Measurements from ENCODE around the gene CHAD. TPM values are rescaled to one million over a fixed set of nuclear protein-coding genes. Genes with fewer than 3 reads are reported as not detected.

The CHAD gene
- total RNA-seq, 1 experiment from 2014 or later, result not detected

GRCh38 chr17:50444841-50445715 lies 23.6 kb downstream of the CHAD start:
- Mint-ChIP-seq H3K9me3 (ENCODE audit: unreplicated experiment) (no peaks in the 10 kb centered on the region), H3K4me3 (ENCODE audit: unreplicated experiment) (no peak overlapping the region), H3K27ac (ENCODE audit: low read depth, unreplicated experiment) (no peak overlapping the region), H3K27me3 (ENCODE audit: insufficient read depth, unreplicated experiment) (no peaks in the 10 kb centered on the region), H3K4me1 (ENCODE audit: insufficient read depth, unreplicated experiment) (peaks cover 18% of the 10 kb centered on the region), H3K36me3 (ENCODE audit: insufficient read depth, unreplicated experiment) (peaks cover 5% of the 10 kb centered on the region)
- intact Hi-C loops (cut with micrococcal nuclease), result no loop called here
- DNase-seq (ENCODE audit: unreplicated experiment), result no peak
- BruUV-seq (replicated peaks), result no TSS peak
- TF ChIP-seq CTCF (IDR thresholded peaks at IDR 0.05; ENCODE audit: unreplicated experiment), result no peak
- POLR2A ChIA-PET, result interaction anchor here (0.6 to 9.6 kb wide), 4 partner anchors 12 to 97 kb away, joined by 3 to 76 read pairs (median 4); partner anchors contain the start of gene ACSF2
- CTCF ChIA-PET, result interaction anchor here (0.6 to 1.2 kb wide), 3 partner anchors 9 to 242 kb away, joined by 3 read pairs; no protein-coding TSS in a partner anchor

DNA sequence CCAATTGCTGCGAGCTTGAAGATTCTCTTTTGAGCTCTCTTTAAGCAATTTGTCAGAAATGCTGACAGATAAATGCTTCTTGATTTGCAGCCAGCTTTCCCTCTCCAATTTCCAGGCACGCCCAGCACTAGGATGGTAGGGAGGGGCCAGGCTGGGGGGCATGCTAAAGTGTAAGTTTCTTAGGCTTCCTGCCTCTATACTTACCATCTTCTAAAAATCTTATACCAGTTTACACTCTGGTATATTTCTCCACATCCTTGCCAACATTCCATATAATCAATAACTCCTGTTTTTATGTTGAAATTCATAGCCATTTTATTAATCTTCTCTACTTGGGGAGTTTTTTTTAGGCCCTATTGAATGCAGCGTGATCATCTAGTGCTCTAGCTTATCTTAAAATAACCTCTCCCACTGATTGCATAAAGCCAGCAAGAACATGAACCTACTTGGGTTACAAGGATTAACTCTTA lies 25.1 kb downstream of the CHAD start:
- no TSS peak for BruUV-seq (replicated peaks)
- no peak for TF ChIP-seq CTCF (IDR thresholded peaks at IDR 0.05; ENCODE audit: unreplicated experiment)
- Mint-ChIP-seq H3K4me3 (ENCODE audit: unreplicated experiment) (peak overlapping the region; percentile 10), H3K4me1 (ENCODE audit: insufficient read depth, unreplicated experiment) (peaks cover 18% of the 10 kb centered on the region), H3K36me3 (ENCODE audit: insufficient read depth, unreplicated experiment) (peaks cover 5% of the 10 kb centered on the region), H3K27me3 (ENCODE audit: insufficient read depth, unreplicated experiment) (no peaks in the 10 kb centered on the region), H3K9me3 (ENCODE audit: unreplicated experiment) (no peaks in the 10 kb centered on the region), H3K27ac (ENCODE audit: low read depth, unreplicated experiment) (no peak overlapping the region)
- DNase-seq (ENCODE audit: unreplicated experiment), result no peak
- CTCF ChIA-PET, result interaction anchor here (0.6 to 1.4 kb wide), 7 partner anchors 9 to 194 kb away, joined by 3 to 5 read pairs (median 4); no protein-coding TSS in a partner anchor
- POLR2A ChIA-PET, result interaction anchor here (0.7 to 9.6 kb wide), 10 partner anchors 9 to 632 kb away, joined by 3 to 76 read pairs (median 4); partner anchors contain the start of genes ACSF2 and LRRC59
- intact Hi-C loops (cut with micrococcal nuclease), result no loop called here

- POLR2A ChIA-PET, result interaction anchor here (0.6 to 9.6 kb wide), 3 partner anchors 13 to 343 kb away, joined by 3 to 76 read pairs (median 4); partner anchors contain the start of genes ACSF2 and LRRC59
- peaks cover 14% of the 10 kb centered on the region for H3K4me1 Mint-ChIP-seq (ENCODE audit: insufficient read depth, unreplicated experiment)
These were observed 27.5 kb downstream of the CHAD start for GRCh38 chr17:50440838-50441829.

More at GRCh38 chr17:50440838-50441829, 27.5 kb downstream of the CHAD start:
- Mint-ChIP-seq H3K9me3 (ENCODE audit: unreplicated experiment) (no peaks in the 10 kb centered on the region), H3K36me3 (ENCODE audit: insufficient read depth, unreplicated experiment) (peaks cover 5% of the 10 kb centered on the region), H3K27ac (ENCODE audit: low read depth, unreplicated experiment) (no peak overlapping the region), H3K27me3 (ENCODE audit: insufficient read depth, unreplicated experiment) (no peaks in the 10 kb centered on the region), H3K4me3 (ENCODE audit: unreplicated experiment) (no peak overlapping the region)
- DNase-seq (ENCODE audit: unreplicated experiment), result no peak
- no TSS peak for BruUV-seq (replicated peaks)
- intact Hi-C loops (cut with micrococcal nuclease), result no loop called here
- no peak for TF ChIP-seq CTCF (IDR thresholded peaks at IDR 0.05; ENCODE audit: unreplicated experiment)
- CTCF ChIA-PET, result interaction anchor here (1.0 to 1.6 kb wide), 2 partner anchors 10 to 38 kb away, joined by 3 read pairs; no protein-coding TSS in a partner anchor

Measured in MCF 10A (cell line).